ENCODE data around the gene KHDC1L. TPM values are rescaled to one million over a fixed set of nuclear protein-coding genes. Genes with fewer than 3 reads are reported as not detected.

The KHDC1L gene, protein sequence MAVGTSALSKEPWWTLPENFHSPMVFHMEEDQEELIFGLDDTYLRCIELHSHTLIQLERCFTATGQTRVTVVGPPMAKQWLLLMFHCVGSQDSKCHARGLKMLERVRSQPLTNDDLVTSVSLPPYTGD
- 0.50 TPM in 1 of 2 replicates, not detected in the other for total RNA-seq

DNA sequence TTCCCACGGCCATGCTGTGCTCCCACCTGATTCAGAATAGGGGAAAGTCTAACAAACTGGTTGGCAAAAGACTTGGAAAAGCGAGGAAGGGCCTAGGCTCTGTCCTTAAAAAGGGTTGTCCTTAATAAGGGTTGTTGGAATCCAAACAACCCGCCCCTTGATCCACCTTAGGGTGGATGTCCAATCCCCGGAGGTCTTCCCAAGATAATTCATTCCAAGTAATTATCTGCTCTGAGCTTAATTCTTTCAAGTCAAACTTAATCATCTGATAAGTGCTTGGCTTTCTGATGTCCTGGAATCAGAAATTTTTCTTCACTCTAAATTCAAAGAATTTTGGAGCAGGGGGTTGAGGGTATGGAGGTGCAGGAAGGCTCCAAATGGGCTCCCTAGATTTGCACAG is at the start of gene KHDC1L:
KHDC1L (minus strand) TSS at position 101 of the 400 bp plus-strand sequence; CDS start at position 13, 88 bp downstream.

DNA sequence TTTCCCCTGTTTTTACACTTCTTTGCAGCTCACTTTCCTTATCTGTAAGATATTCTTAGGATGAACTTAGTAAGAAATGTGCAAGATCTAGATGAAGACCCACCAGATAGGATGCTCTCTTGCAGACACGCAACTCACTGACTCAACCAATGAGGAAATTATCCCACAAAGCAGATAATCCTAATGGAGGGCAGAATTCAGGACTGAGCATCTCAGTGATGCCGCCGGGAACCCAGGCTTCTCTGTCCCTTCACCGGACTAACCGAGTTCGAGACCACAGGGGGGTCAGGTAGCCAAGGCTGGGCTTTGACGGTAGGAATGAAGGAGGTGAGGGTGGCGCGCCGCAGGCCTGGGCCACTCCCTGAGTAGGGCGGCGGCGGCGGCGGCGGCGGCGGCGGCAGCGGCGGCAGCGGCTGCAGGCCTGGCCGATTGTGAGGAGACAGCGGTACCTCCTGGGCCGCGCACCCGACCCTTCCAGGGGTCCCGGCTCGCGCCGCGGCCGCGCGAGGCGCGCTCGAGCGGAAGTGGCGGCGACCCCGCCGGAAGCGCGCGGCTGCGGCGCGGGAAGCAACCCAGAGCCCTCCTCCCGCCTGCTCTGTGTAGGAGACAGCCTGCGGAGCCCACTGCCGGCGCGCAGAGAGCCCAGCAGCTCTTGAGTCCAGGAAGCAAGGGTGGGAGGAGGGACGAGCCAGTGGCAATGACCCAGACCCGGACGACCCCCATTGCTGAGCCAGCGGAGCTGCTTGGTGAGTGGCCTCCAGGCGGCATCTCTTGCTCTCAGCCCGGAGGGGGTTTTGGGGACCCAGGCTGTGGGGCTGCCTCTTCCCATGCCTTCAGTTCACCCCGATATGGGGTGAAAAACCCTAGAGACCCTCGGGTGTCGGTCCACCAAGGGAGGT is 37.6 kb upstream of the KHDC1L start, which contains the start of gene KHDC1:
KHDC1 (minus strand) TSS at position 526 of the 899 bp plus-strand sequence. CDS start 20,679 bp downstream, outside the sequence.

Other genes with a start within 250 kb of the KHDC1L start
- gene KHDC1, start 37.7 kb upstream of the KHDC1L start, total RNA-seq, result 3.9 and 6.2 TPM in 2 replicates
- not detected in 2 replicates for gene DPPA5, start 128.8 kb upstream of the KHDC1L start, total RNA-seq
- gene KHDC3L, start 137.2 kb upstream of the KHDC1L start, total RNA-seq, result 0.12 TPM in 1 of 2 replicates, not detected in the other
- not detected in 2 replicates for gene OOEP, start 144.4 kb upstream of the KHDC1L start, total RNA-seq
- under 0.01 and 2.7 TPM in 2 replicates for gene DDX43, start 169.3 kb upstream of the KHDC1L start, total RNA-seq
- 6.1 and 7.4 TPM in 2 replicates for gene CGAS, start 226.8 kb upstream of the KHDC1L start, total RNA-seq
- 43.4 and 51.1 TPM in 2 replicates for gene MTO1, start 236.2 kb upstream of the KHDC1L start, total RNA-seq

Data from uterine smooth muscle cell (primary cell).